Stimulated activated CD4-positive, alpha-beta T cell treated with anti-CD3 and anti-CD28 coated beads, Interleukin-2, amount 100 ng/mL, for 48 hours (primary cell): Measurements from ENCODE around the gene DMD.
"Not testable (repeated sequence)": the region's sequence is repeated elsewhere in the genome, so short reads cannot be mapped to it uniquely, and the experiment has no call there.

ENCODE experiments used
- DNase-seq, 2 donors: peaks; one replicate each; pipeline ENCODE4 v3.0.0-alpha.2; 2020

The DMD gene

DNA sequence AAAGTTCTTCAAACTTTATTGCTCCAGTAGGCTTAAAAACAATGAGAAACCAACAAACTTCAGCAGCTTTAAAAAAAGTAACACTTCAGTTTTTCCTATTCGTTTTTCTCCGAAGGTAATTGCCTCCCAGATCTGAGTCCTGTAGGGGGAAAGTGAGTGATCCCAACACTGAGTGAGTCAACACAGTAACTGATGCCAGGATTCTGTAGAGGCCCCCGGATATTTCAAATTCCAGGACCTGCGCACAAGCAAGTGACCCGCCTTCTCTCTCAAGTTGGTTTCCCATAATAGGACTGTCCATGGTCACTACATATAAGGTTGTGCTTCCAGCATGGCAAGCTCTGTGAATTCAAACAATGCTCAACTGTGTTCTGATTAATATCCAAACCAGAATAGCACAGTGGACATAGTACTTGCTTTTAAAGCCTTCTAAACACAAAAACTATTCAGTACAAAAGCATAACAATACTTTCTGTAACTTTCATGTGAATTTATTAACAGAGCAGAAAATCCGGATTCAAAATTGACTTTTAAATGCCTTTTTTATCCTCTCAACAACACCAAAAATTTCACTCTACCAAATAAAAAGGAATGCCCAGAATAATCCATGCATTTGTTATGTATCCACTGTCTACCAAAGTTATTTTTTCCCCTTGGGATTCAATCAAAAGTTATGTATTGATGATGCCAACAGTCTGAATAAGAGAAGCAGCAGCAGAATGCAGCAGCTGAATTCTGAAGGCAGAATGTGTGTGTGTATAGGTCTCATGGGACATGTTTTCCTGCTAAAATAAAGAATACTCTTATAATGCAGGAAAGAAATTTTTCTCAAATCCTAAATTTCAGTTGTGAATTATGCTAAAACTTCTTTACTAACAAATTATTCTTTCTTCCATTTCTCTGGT, at the start of gene DMD:
TSS of gene DMD (minus strand) at position 194 of the 905 bp plus-strand sequence. CDS start 237 bp downstream, outside the sequence.
- no peak for DNase-seq

GRCh38 chrX:33252306-33252825, 41.0 kb upstream of the DMD start:
- DNase-seq, result no peak

GRCh38 chrX:33218819-33219218, 7.5 kb upstream of the DMD start:
- no peak for DNase-seq

DNA sequence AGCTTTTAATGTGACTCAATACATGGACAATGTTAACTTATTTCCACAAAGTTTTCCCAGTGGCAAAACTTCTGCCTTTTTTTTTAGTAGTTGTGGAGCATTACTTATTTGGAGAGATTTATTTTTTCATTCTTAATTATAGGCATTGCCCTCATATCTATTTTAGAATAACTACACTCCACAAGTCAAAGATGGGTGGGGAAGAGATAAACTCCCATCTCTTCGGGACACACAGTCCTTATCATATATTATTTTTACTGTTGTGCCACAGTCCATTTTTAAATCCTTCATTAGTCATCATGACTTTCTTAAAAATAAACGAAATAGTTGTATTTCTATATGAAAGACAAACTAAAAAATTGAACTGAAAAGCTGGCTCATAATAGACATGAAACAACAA, 1.2 kb downstream of the DMD start:
- no peak for DNase-seq

GRCh38 chrX:33207056-33207455, 4.3 kb downstream of the DMD start:
- DNase-seq, result no peak

- DNase-seq, result no peak
These were observed 6.0 kb downstream of the DMD start for GRCh38 chrX:33205321-33205720.

DNA sequence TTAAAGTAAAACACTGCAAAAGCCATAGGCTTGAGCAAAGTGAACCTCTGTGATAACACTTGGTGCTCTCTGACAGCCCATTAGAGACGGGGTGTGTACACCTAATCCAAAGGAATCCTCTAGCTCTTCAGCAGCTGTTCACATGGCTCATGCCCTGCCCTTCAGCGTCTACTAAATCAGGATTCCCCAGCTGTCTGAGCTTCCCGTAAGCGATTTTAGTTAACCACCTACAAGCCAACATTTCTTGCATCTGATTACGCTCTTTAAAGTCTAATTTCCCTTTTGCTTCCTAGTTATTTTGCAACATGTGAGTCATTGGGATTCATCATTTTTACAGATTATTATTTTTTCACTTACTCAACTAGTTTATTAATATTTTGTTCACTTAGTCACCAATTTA, 6.5 kb downstream of the DMD start:
- no peak for DNase-seq

DNA sequence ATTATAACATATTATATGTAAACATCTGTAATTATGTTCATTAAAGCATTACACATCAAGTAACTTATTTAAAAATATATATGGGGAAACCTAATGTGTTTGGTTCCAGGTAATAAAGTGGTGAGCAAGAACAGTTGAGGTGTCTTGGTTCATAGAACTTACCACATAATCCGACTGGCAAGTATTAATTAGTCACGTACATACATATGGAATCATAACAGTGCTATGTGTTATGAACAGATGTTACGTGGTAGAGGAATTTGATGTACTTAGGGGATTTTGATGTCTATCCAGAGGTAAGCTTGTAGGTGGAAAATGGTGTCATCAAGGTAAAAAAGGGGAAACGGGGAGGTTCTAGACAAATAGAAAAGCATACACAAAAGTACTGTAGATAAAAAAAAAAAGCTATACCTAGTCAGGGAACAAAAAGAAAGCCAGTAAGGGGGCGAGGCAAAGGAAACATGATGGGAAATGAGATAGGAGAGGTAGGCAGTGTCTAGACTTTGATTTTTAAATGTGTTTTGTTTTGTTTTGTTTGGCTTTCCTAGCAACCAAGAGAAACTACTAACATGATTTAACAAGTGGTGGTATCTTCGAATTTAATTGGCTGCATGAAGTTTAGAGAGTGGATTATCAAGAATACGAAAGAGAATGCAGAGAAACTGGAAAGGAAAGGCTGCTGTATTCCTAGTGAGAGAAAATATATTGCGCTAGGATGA, 12.6 kb downstream of the DMD start:
- DNase-seq, result no peak

GRCh38 chrX:33195698-33196097, 15.7 kb downstream of the DMD start:
- DNase-seq, result no peak

DNA sequence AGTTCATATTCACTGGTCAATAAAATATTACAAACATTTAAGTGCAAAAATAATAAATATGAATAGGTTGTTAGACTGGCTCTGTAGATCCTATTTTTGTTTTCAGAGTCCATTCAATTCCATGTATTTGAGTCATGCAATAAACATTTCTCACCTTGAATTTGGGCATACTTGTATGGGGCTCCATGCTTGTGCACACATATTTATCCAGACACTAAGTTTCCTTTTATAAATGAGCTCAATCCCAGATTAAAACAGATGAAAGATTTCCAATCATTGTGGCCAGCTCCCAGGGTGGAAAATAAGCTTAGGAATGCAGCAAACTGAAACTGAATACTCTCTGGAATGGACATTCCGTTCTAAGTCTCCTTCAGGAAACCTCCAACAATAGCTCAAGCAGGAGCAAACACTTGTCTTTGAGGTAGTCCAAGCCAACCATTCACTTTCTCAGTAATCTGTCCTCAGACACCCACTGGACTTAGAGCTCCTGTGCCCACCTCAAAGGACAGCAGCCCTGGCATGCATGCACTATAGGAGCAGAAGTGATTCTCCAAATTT, 16.4 kb downstream of the DMD start:
- DNase-seq, result no peak

GRCh38 chrX:33194289-33194688, 17.1 kb downstream of the DMD start:
- DNase-seq, result no peak

DNA sequence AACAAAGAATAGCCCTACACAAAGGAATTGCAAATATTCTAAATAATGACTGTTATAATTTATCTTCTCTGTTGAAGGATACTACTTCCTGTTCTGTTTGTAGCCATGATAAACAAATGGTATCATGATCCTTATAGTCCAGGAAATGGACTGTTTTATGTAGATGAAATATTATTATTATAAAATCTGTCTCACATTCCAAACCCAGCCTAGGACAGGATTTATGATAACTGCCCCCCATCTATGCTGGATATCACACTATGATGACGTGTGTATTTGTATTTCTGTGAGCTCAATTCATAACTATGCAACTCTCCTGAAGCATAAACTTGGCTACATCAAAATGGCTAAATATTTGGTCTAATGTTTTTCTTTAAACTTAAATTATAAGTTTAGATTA, 21.3 kb downstream of the DMD start:
- DNase-seq, result no peak

DNA sequence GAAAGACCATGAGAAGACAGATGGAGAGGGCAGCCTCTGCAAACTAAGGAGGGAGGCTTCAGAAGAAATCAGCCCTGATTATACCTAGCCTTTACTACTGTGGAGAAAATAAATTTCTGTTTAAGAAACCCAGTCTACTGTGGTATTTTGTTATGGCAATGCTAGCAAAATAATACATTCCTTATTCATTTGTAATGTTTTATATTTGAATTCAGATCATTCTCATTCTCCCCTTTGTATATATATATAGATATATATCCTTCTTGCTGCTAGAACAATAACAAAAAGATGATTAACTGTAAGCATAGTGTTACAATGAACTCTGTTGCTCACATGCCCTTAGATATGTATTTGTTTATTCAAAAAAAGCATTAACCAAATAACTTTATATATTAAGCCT, 22.5 kb downstream of the DMD start:
- DNase-seq, result no peak

- DNase-seq, result no peak
These were observed 23.1 kb downstream of the DMD start for GRCh38 chrX:33188286-33188685.

- not testable (repeated sequence) for DNase-seq
These were observed 26.5 kb downstream of the DMD start for GRCh38 chrX:33184803-33185202.

- DNase-seq, result no peak
These were observed 28.0 kb downstream of the DMD start for GRCh38 chrX:33183361-33183760.

GRCh38 chrX:33178690-33179089, 32.7 kb downstream of the DMD start:
- no peak for DNase-seq

- no peak for DNase-seq
These were observed 33.1 kb downstream of the DMD start for GRCh38 chrX:33178218-33178617.

- no peak for DNase-seq
These were observed 36.1 kb downstream of the DMD start for GRCh38 chrX:33175201-33175600.

- no peak for DNase-seq
These were observed 40.3 kb downstream of the DMD start for GRCh38 chrX:33171041-33171440.

GRCh38 chrX:33161829-33162228, 49.5 kb downstream of the DMD start:
- no peak for DNase-seq

GRCh38 chrX:33160273-33160672, 51.1 kb downstream of the DMD start:
- no peak for DNase-seq

GRCh38 chrX:33156152-33156726, 55.1 kb downstream of the DMD start:
- no peak for DNase-seq
